Mesendoderm (in vitro differentiated cells): ENCODE measurements around the gene VIL1.

Source experiments
- DNase-seq: peaks from one replicate; pipeline ENCODE4 v3.0.0; 2013
- H2AK5ac ChIP-seq: 2 replicates; pipeline ENCODE4 v1.6.1; 2013; ENCODE audit warnings: low read length, inconsistent platforms
- H2BK120ac ChIP-seq: 2 replicates; pipeline ENCODE4 v1.6.1; 2013; ENCODE audit warnings: low read depth, mild to moderate bottlenecking, low read length, moderate library complexity, mixed read lengths
- H2BK15ac ChIP-seq: replicated peaks from 2 replicates; pipeline ENCODE4 v1.6.1; 2013; ENCODE audit warnings: low read depth, mild to moderate bottlenecking, moderate library complexity
- H2BK5ac ChIP-seq: 2 replicates; pipeline ENCODE4 v1.6.1; 2013; ENCODE audit warnings: low read length, inconsistent platforms
- H3K18ac ChIP-seq: 2 replicates; pipeline ENCODE4 v1.6.1; 2013; ENCODE audit warnings: mild to moderate bottlenecking, low read length, mixed read lengths
- H3K23ac ChIP-seq: one replicate; pipeline ENCODE4 v1.6.1; 2013; ENCODE audit warnings: low read length
- H3K27ac ChIP-seq: 2 replicates; pipeline ENCODE4 v1.5.1; 2013; ENCODE audit warnings: low read depth, mild to moderate bottlenecking, inconsistent platforms, low read length, moderate library complexity
- H3K27me3 ChIP-seq: 2 replicates; pipeline ENCODE4 v1.6.1; 2013; ENCODE audit warnings: low read length, control low read depth, mild to moderate bottlenecking, inconsistent platforms; ENCODE audit not compliant: insufficient read depth, poor library complexity
- H3K36me3 ChIP-seq: 2 replicates; pipeline ENCODE4 v1.6.1; 2013; ENCODE audit warnings: low read length, inconsistent platforms; ENCODE audit not compliant: control insufficient read depth, insufficient read depth
- H3K4ac ChIP-seq: one replicate; pipeline ENCODE4 v1.6.1; 2013; ENCODE audit warnings: low read depth, mild to moderate bottlenecking, low read length, moderate library complexity
- H3K4me1 ChIP-seq: 2 replicates; pipeline ENCODE4 v1.6.1; 2013; ENCODE audit warnings: low read depth, low read length, inconsistent platforms; ENCODE audit not compliant: control insufficient read depth
- H3K4me2 ChIP-seq: 2 replicates; pipeline ENCODE4 v1.6.1; 2013; ENCODE audit warnings: low read length
- H3K4me3 ChIP-seq: 2 replicates; pipeline ENCODE4 v1.5.1; 2013; ENCODE audit warnings: mild to moderate bottlenecking, low read length
- H3K56ac ChIP-seq: one replicate; pipeline ENCODE4 v1.6.1; 2013; ENCODE audit warnings: low read length
- H3K79me1 ChIP-seq: 2 replicates; pipeline ENCODE4 v1.6.1; 2013; ENCODE audit warnings: low read length, inconsistent platforms
- H3K79me2 ChIP-seq: 2 replicates; pipeline ENCODE4 v1.6.1; 2013; ENCODE audit warnings: mild to moderate bottlenecking, low read length; ENCODE audit not compliant: control insufficient read depth, insufficient read depth
- H3K9ac ChIP-seq: 2 replicates; pipeline ENCODE4 v1.6.1; 2013; ENCODE audit warnings: low read length, inconsistent platforms
- H4K5ac ChIP-seq: one replicate; pipeline ENCODE4 v1.6.1; 2013; ENCODE audit warnings: low read length
- H4K8ac ChIP-seq: one replicate; pipeline ENCODE4 v1.6.1; 2013; ENCODE audit warnings: low read depth, mild to moderate bottlenecking, control low read depth, low read length, moderate library complexity
- WGBS: extraction: QIAGEN DNeasy Blood & Tissue Kit; methylation state at CpG from one replicate; pipeline ENCODE4 v1.1.7; 2013; ENCODE audit warnings: low lambda C conversion rate, missing lambda C conversion rate; ENCODE audit not compliant: insufficient coverage; ENCODE audit errors: extremely low coverage; 5-methylcytosine and 5-hydroxymethylcytosine counted together

Gene VIL1

GRCh38 chr2:218444692-218445357, 25.9 kb downstream of the VIL1 start:
- Histone ChIP-seq H3K23ac (no peak overlapping the region), H3K79me1 (no peaks in the 10 kb centered on the region), H3K27ac (no peak overlapping the region), H3K56ac (no peak overlapping the region), H3K9ac (no peak overlapping the region), H3K27me3 (no peaks in the 10 kb centered on the region), H4K8ac (no peak overlapping the region), H2BK15ac (no peak overlapping the region), H2BK120ac (no peak overlapping the region), H3K4me3 (no peak overlapping the region), H4K5ac (no peak overlapping the region), H3K36me3 (peaks cover 2% of the 10 kb centered on the region), H3K79me2 (no peaks in the 10 kb centered on the region), H3K4ac (no peak overlapping the region), H2BK5ac (no peak overlapping the region), H3K18ac (no peak overlapping the region), H3K4me2 (no peak overlapping the region), H2AK5ac (no peak overlapping the region), H3K4me1 (no peaks in the 10 kb centered on the region)
- DNase-seq: no peak
- no CpG with 5 or more reads among the region's 7 CpGs for WGBS

- Histone ChIP-seq H3K27me3 (no peaks in the 10 kb centered on the region), H3K18ac (no peak overlapping the region), H3K79me2 (no peaks in the 10 kb centered on the region), H3K23ac (no peak overlapping the region), H2BK120ac (no peak overlapping the region), H4K8ac (no peak overlapping the region), H3K56ac (no peak overlapping the region), H2AK5ac (no peak overlapping the region), H3K27ac (no peak overlapping the region), H2BK5ac (no peak overlapping the region), H3K4ac (no peak overlapping the region), H4K5ac (no peak overlapping the region), H3K9ac (no peak overlapping the region), H3K79me1 (no peaks in the 10 kb centered on the region), H3K36me3 (peaks cover 2% of the 10 kb centered on the region), H3K4me1 (no peaks in the 10 kb centered on the region), H3K4me2 (no peak overlapping the region), H2BK15ac (no peak overlapping the region), H3K4me3 (no peak overlapping the region)
- DNase-seq: no peak
Observed at GRCh38 chr2:218445602-218446001, 26.7 kb downstream of the VIL1 start.

- Histone ChIP-seq H3K79me1 (no peaks in the 10 kb centered on the region), H3K27ac (no peak overlapping the region), H3K23ac (no peak overlapping the region), H3K4me3 (no peak overlapping the region), H3K27me3 (no peaks in the 10 kb centered on the region), H3K4me2 (no peak overlapping the region), H3K4me1 (no peaks in the 10 kb centered on the region), H2AK5ac (no peak overlapping the region), H3K79me2 (no peaks in the 10 kb centered on the region), H3K36me3 (peaks cover 2% of the 10 kb centered on the region), H2BK120ac (no peak overlapping the region), H3K18ac (no peak overlapping the region), H2BK15ac (no peak overlapping the region), H3K56ac (no peak overlapping the region), H4K8ac (no peak overlapping the region), H3K9ac (no peak overlapping the region), H4K5ac (no peak overlapping the region), H3K4ac (no peak overlapping the region), H2BK5ac (no peak overlapping the region)
- WGBS: no CpG with 5 or more reads among the region's 6 CpGs
- DNase-seq: no peak
Observed at GRCh38 chr2:218446547-218446946, 27.6 kb downstream of the VIL1 start.

- Histone ChIP-seq H3K56ac (no peak overlapping the region), H3K36me3 (peaks cover 2% of the 10 kb centered on the region)
- DNase-seq: no peak
Observed at GRCh38 chr2:218447072-218447471, 28.1 kb downstream of the VIL1 start.

GRCh38 chr2:218448934-218449333, 30.0 kb downstream of the VIL1 start:
- H3K56ac ChIP-seq: no peak overlapping the region
- DNase-seq: peak; percentile 28
- no peaks in the 10 kb centered on the region for H3K27me3 ChIP-seq
- no peak overlapping the region for H2BK5ac ChIP-seq
- no peaks in the 10 kb centered on the region for H3K79me2 ChIP-seq
- no peaks in the 10 kb centered on the region for H3K36me3 ChIP-seq
- H3K4me1 ChIP-seq: no peaks in the 10 kb centered on the region
- no CpG with 5 or more reads among the region's 3 CpGs for WGBS
- H3K4me2 ChIP-seq: no peak overlapping the region
- H4K5ac ChIP-seq: no peak overlapping the region
- no peak overlapping the region for H3K4me3 ChIP-seq
- H2BK120ac ChIP-seq: no peak overlapping the region
- H2AK5ac ChIP-seq: no peak overlapping the region
- H3K23ac ChIP-seq: no peak overlapping the region
- no peak overlapping the region for H4K8ac ChIP-seq
- no peak overlapping the region for H3K9ac ChIP-seq
- H3K4ac ChIP-seq: no peak overlapping the region
- no peak overlapping the region for H3K27ac ChIP-seq
- H2BK15ac ChIP-seq: no peak overlapping the region
- no peaks in the 10 kb centered on the region for H3K79me1 ChIP-seq
- H3K18ac ChIP-seq: no peak overlapping the region

More at GRCh38 chr2:218447072-218447471, 28.1 kb downstream of the VIL1 start:
- Histone ChIP-seq H3K27me3 (no peaks in the 10 kb centered on the region), H2BK15ac (no peak overlapping the region), H3K4me2 (no peak overlapping the region), H3K4me1 (no peaks in the 10 kb centered on the region), H4K8ac (no peak overlapping the region), H2BK5ac (no peak overlapping the region), H3K4me3 (no peak overlapping the region), H3K79me1 (no peaks in the 10 kb centered on the region), H2AK5ac (no peak overlapping the region), H3K18ac (no peak overlapping the region), H2BK120ac (no peak overlapping the region), H3K23ac (no peak overlapping the region), H4K5ac (no peak overlapping the region), H3K4ac (no peak overlapping the region), H3K79me2 (no peaks in the 10 kb centered on the region), H3K27ac (no peak overlapping the region), H3K9ac (no peak overlapping the region)
- no CpG with 5 or more reads among the region's 2 CpGs for WGBS

GRCh38 chr2:218452079-218452478, 33.2 kb downstream of the VIL1 start:
- WGBS: no CpG with 5 or more reads among the region's 1 CpG
- Histone ChIP-seq H3K36me3 (no peaks in the 10 kb centered on the region), H2AK5ac (no peak overlapping the region), H3K79me2 (no peaks in the 10 kb centered on the region), H3K18ac (no peak overlapping the region), H3K4me1 (no peaks in the 10 kb centered on the region), H3K9ac (no peak overlapping the region), H4K8ac (no peak overlapping the region), H3K4me3 (no peak overlapping the region), H3K27ac (no peak overlapping the region), H2BK5ac (no peak overlapping the region), H2BK15ac (no peak overlapping the region), H3K56ac (no peak overlapping the region), H3K23ac (no peak overlapping the region), H3K4ac (no peak overlapping the region), H3K27me3 (no peaks in the 10 kb centered on the region), H4K5ac (no peak overlapping the region), H3K4me2 (no peak overlapping the region), H3K79me1 (no peaks in the 10 kb centered on the region), H2BK120ac (no peak overlapping the region)
- no peak for DNase-seq
